Measurements from ENCODE around the gene R3HDM2. TPM values are rescaled to one million over a fixed set of nuclear protein-coding genes. Genes with fewer than 3 reads are reported as not detected.

The R3HDM2 gene
- total RNA-seq, 1 experiment from 2014 or later = 34.7 TPM

GRCh38 chr12:57449375-57449774, 18.5 kb upstream of the R3HDM2 start:
- Mint-ChIP-seq H3K4me1 (peaks cover 12% of the 10 kb centered on the region), H3K9me3 (peaks cover 3% of the 10 kb centered on the region), H3K36me3 (no peaks in the 10 kb centered on the region), H3K27ac (no peak overlapping the region), H3K4me3 (no peak overlapping the region), H3K27me3 (ENCODE audit: low read depth) (no peaks in the 10 kb centered on the region)
- ChIA-PET CTCF (interaction anchor here (9.4 kb wide), 1 partner anchor 142 kb away, joined by 245 read pairs; no protein-coding TSS in a partner anchor), POLR2A (no interaction called here)
- DNase-seq (ENCODE audit: low spot score) (no peak), ATAC-seq (no peak)
- no peak for TF ChIP-seq ZNF219 (CRISPR knock-in tag; IDR thresholded peaks at IDR 0.05; ENCODE audit: borderline replicate concordance)
- TF ChIP-seq ZNF317 (CRISPR knock-in tag; IDR thresholded peaks at IDR 0.05; ENCODE audit: borderline replicate concordance, low read depth) = no peak
- TF ChIP-seq ZNF671 (CRISPR knock-in tag; IDR thresholded peaks at IDR 0.05) = no peak
- TF ChIP-seq ATF2 (CRISPR knock-in tag; IDR thresholded peaks at IDR 0.05; ENCODE audit: borderline replicate concordance, low read depth) = no peak
- no peak for TF ChIP-seq GABPB1 (CRISPR knock-in tag; IDR thresholded peaks at IDR 0.05)
- TF ChIP-seq CREB1 (CRISPR knock-in tag; IDR thresholded peaks at IDR 0.05) = no peak
- TF ChIP-seq PRRX2 (CRISPR knock-in tag; IDR thresholded peaks at IDR 0.05) = no peak
- TF ChIP-seq NR2C2 (CRISPR knock-in tag; IDR thresholded peaks at IDR 0.05) = no peak
- TF ChIP-seq NR1H2 (CRISPR knock-in tag; IDR thresholded peaks at IDR 0.05) = no peak
- no peak for TF ChIP-seq RELA (CRISPR knock-in tag; IDR thresholded peaks at IDR 0.05; ENCODE audit: borderline replicate concordance)
- no peak for TF ChIP-seq OVOL2 (CRISPR knock-in tag; IDR thresholded peaks at IDR 0.05; ENCODE audit: borderline replicate concordance)
- TF ChIP-seq CDX4 (CRISPR knock-in tag; IDR thresholded peaks at IDR 0.05; ENCODE audit: borderline replicate concordance) = no peak
- no peak for TF ChIP-seq AFF4 (CRISPR knock-in tag; IDR thresholded peaks at IDR 0.05; ENCODE audit: borderline replicate concordance)

GRCh38 chr12:57448669-57449068, 17.8 kb upstream of the R3HDM2 start:
- Mint-ChIP-seq H3K9me3 (peaks cover 3% of the 10 kb centered on the region), H3K27ac (no peak overlapping the region), H3K4me1 (peaks cover 12% of the 10 kb centered on the region), H3K27me3 (ENCODE audit: low read depth) (no peaks in the 10 kb centered on the region), H3K4me3 (no peak overlapping the region), H3K36me3 (no peaks in the 10 kb centered on the region)
- DNase-seq (ENCODE audit: low spot score) = no peak
- ATAC-seq = no peak
- ChIA-PET POLR2A (interaction anchor here (0.7 kb wide), 1 partner anchor 140 kb away, joined by 7 read pairs; no protein-coding TSS in a partner anchor), CTCF (interaction anchor here (9.4 kb wide), 1 partner anchor 142 kb away, joined by 245 read pairs; no protein-coding TSS in a partner anchor)
- TF ChIP-seq RORB (CRISPR knock-in tag; IDR thresholded peaks at IDR 0.05) = no peak
- TF ChIP-seq MAX (CRISPR knock-in tag; IDR thresholded peaks at IDR 0.05) = no peak
- no peak for TF ChIP-seq E2F1 (CRISPR knock-in tag; IDR thresholded peaks at IDR 0.05)
- TF ChIP-seq E2F4 (CRISPR knock-in tag; IDR thresholded peaks at IDR 0.05; ENCODE audit: borderline replicate concordance, low read depth) = no peak
- no peak for TF ChIP-seq ETV6 (CRISPR knock-in tag; IDR thresholded peaks at IDR 0.05)
- no peak for TF ChIP-seq AFF4 (CRISPR knock-in tag; IDR thresholded peaks at IDR 0.05; ENCODE audit: borderline replicate concordance)
- TF ChIP-seq ATF1 (CRISPR knock-in tag; IDR thresholded peaks at IDR 0.05) = no peak
- no peak for TF ChIP-seq GRHL2 (CRISPR knock-in tag; IDR thresholded peaks at IDR 0.05; ENCODE audit: insufficient replicate concordance, severe bottlenecking)
- TF ChIP-seq JAZF1 (CRISPR knock-in tag; IDR thresholded peaks at IDR 0.05) = no peak
- no peak for TF ChIP-seq ERG (CRISPR knock-in tag; IDR thresholded peaks at IDR 0.05)

Measured in WTC11 (cell line).